Measurements from ENCODE around the gene VWF. TPM values are rescaled to one million over a fixed set of nuclear protein-coding genes. Genes with fewer than 3 reads are reported as not detected.
A peak's percentile ranks its signal among the peaks of the same experiment; 100 is the strongest.

Gene VWF
- total and polyA plus RNA-seq, 2 donors (not counting 3 experiments of a cell fraction or from before 2014, with no cell fraction given): 1,041 to 2,328 TPM

- Histone ChIP-seq H3K9me1 (replicated peaks; ENCODE audit: control insufficient read depth, extremely low read depth, insufficient read depth, low read length) (no peaks in the 10 kb centered on the region), H3K4me1 (ENCODE audit: control insufficient read depth, extremely low read depth, insufficient read depth, low read length) (peaks cover 81% of the 10 kb centered on the region), H3K4me3 (replicated peaks in 1 of 3; ENCODE audit: insufficient read depth in 1 of 3, low read depth in 1 of 3, low read length in 3 of 3) (no peak overlapping the region), H4K20me1 (replicated peaks; ENCODE audit: control insufficient read depth, extremely low read depth, insufficient read depth, low read length) (no peaks in the 10 kb centered on the region), H3K4me2 (ENCODE audit: insufficient read depth, low read length) (no peak overlapping the region), H3K27me3 (ENCODE audit: control insufficient read depth in 2 of 2, insufficient read depth in 2 of 2, low read length in 2 of 2) (no peaks in the 10 kb centered on the region), H2AFZ (ENCODE audit: low read depth, low read length) (no peak overlapping the region), H3K9ac (replicated peaks; ENCODE audit: extremely low read depth, insufficient read depth, low read length) (no peak overlapping the region), H3K79me2 (ENCODE audit: control insufficient read depth, insufficient read depth, low read length) (peaks cover 34% of the 10 kb centered on the region), H3K36me3 (ENCODE audit: control insufficient read depth in 2 of 2, extremely low read depth in 1 of 2, insufficient read depth in 2 of 2, low read length in 2 of 2) (peaks cover 24 to 66% of the 10 kb centered on the region in 2 experiments), H3K27ac (ENCODE audit: insufficient read depth, low read depth, low read length) (peak overlapping the region; percentile 80), H3K9me3 (replicated peaks; ENCODE audit: control insufficient read depth, insufficient read depth, low read length) (no peaks in the 10 kb centered on the region)
- TF ChIP-seq MYC (IDR thresholded peaks at IDR 0.05; ENCODE audit: low read depth, low read length): no peak
- TF ChIP-seq CTCF (IDR thresholded peaks at IDR 0.05; ENCODE audit: extremely low read depth in 1 of 2, insufficient read depth in 1 of 2, low read depth in 1 of 2, low read length in 2 of 2): no peak
- no peak for TF ChIP-seq JUN (IDR thresholded peaks at IDR 0.05; ENCODE audit: borderline replicate concordance, insufficient read depth, insufficient read length, low read depth)
- TF ChIP-seq, protein P1, sequence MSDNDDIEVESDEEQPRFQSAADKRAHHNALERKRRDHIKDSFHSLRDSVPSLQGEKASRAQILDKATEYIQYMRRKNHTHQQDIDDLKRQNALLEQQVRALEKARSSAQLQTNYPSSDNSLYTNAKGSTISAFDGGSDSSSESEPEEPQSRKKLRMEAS (IDR thresholded peaks at IDR 0.05; ENCODE audit: insufficient read depth, insufficient read length): no peak
- TF ChIP-seq EZH2 (IDR thresholded peaks at IDR 0.05; ENCODE audit: borderline replicate concordance, low read depth, low read length, severe bottlenecking): no peak
- no peak for TF ChIP-seq POLR2AphosphoS5 (IDR thresholded peaks at IDR 0.05; ENCODE audit: insufficient read depth, low read depth, low read length)
- TF ChIP-seq POLR2A (IDR thresholded peaks at IDR 0.05; ENCODE audit: low read depth, low read length): no peak
- no peak for TF ChIP-seq GATA2 (IDR thresholded peaks at IDR 0.05; ENCODE audit: insufficient read depth, insufficient read length, low read depth, low read length)
- dilution Hi-C loops (cut with MboI; ENCODE audit: extremely low pct_ligation_motif_present, low sequenced_read_pairs) (no loop called here), intact Hi-C loops (cut with micrococcal nuclease) (no loop called here)
- DNase-seq (ENCODE audit: low read depth, low spot score): no peak
- POLR2A ChIA-PET: interaction anchor here (0.7 kb wide), 1 partner anchor 31 kb away, joined by 3 read pairs; no protein-coding TSS in a partner anchor
- no TSS peak for BruUV-seq (replicated peaks)
- CTCF ChIA-PET: interaction anchor here (1.2 to 3.4 kb wide), 3 partner anchors 8 to 119 kb away, joined by 3 to 10 read pairs (median 3); no protein-coding TSS in a partner anchor
- FAIRE-seq: no peak
Observed at GRCh38 chr12:6076346-6076745, 48.1 kb downstream of the VWF start.

Measured in endothelial cell of umbilical vein (primary cell).